ENCODE data around the gene SLC25A13.

Gene SLC25A13

GRCh38 chr7:96205665-96206064 is 116.2 kb downstream of the SLC25A13 start:
- no peak overlapping the region for H3K4me3 ChIP-seq (ENCODE audit: low read depth, low read length)
- TF ChIP-seq CTCF (IDR thresholded peaks at IDR 0.05; ENCODE audit: borderline replicate concordance, insufficient read depth, low read depth, low read length), result no peak

GRCh38 chr7:96204601-96205000 is 117.3 kb downstream of the SLC25A13 start:
- no peak for TF ChIP-seq CTCF (IDR thresholded peaks at IDR 0.05; ENCODE audit: borderline replicate concordance, insufficient read depth, low read depth, low read length)
- H3K4me3 ChIP-seq (ENCODE audit: low read depth, low read length), result no peak overlapping the region

- no peak for TF ChIP-seq CTCF (IDR thresholded peaks at IDR 0.05; ENCODE audit: borderline replicate concordance, insufficient read depth, low read depth, low read length)
- H3K4me3 ChIP-seq (ENCODE audit: low read depth, low read length), result no peak overlapping the region
These were observed 118.1 kb downstream of the SLC25A13 start for GRCh38 chr7:96203786-96204185.

- no peak overlapping the region for H3K4me3 ChIP-seq (ENCODE audit: low read depth, low read length)
- no peak for TF ChIP-seq CTCF (IDR thresholded peaks at IDR 0.05; ENCODE audit: borderline replicate concordance, insufficient read depth, low read depth, low read length)
These were observed 119.8 kb downstream of the SLC25A13 start for GRCh38 chr7:96202102-96202501.

GRCh38 chr7:96200740-96201139 is 121.2 kb downstream of the SLC25A13 start:
- no peak for TF ChIP-seq CTCF (IDR thresholded peaks at IDR 0.05; ENCODE audit: borderline replicate concordance, insufficient read depth, low read depth, low read length)
- no peak overlapping the region for H3K4me3 ChIP-seq (ENCODE audit: low read depth, low read length)

GRCh38 chr7:96199421-96199820 is 122.5 kb downstream of the SLC25A13 start:
- no peak for TF ChIP-seq CTCF (IDR thresholded peaks at IDR 0.05; ENCODE audit: borderline replicate concordance, insufficient read depth, low read depth, low read length)
- no peak overlapping the region for H3K4me3 ChIP-seq (ENCODE audit: low read depth, low read length)

- H3K4me3 ChIP-seq (ENCODE audit: low read depth, low read length), result no peak overlapping the region
- no peak for TF ChIP-seq CTCF (IDR thresholded peaks at IDR 0.05; ENCODE audit: borderline replicate concordance, insufficient read depth, low read depth, low read length)
These were observed 123.8 kb downstream of the SLC25A13 start for GRCh38 chr7:96198047-96198636.

Measured in GM12875 (cell line).